H9 (cell line): ENCODE results near the gene PITPNM3. TPM values are rescaled to one million over a fixed set of nuclear protein-coding genes. Genes with fewer than 3 reads are reported as not detected.

ENCODE experiments used
- DNase-seq: peaks from one replicate; pipeline ENCODE4 v3.0.0-alpha.2; 2017
- H2AFZ ChIP-seq: one replicate; pipeline ENCODE4 v1.6.1; 2013; ENCODE audit warnings: mild to moderate bottlenecking, low read length, control low read depth, moderate library complexity
- H2AK5ac ChIP-seq: 2 replicates; pipeline ENCODE4 v1.6.1; 2013; ENCODE audit warnings: low read length, control low read depth, mixed read lengths; ENCODE audit not compliant: insufficient read length
- H2BK120ac ChIP-seq: one replicate; pipeline ENCODE4 v1.6.1; 2013; ENCODE audit warnings: low read depth, mild to moderate bottlenecking, low read length, control low read depth, inconsistent platforms; ENCODE audit not compliant: poor library complexity, severe bottlenecking
- H2BK12ac ChIP-seq: 2 replicates; pipeline ENCODE4 v1.6.1; 2013; ENCODE audit warnings: low read length, control low read depth, mixed read lengths, low read depth; ENCODE audit not compliant: insufficient read length
- H2BK15ac ChIP-seq: 2 replicates; pipeline ENCODE4 v1.6.1; 2013; ENCODE audit warnings: low read depth, low read length, control low read depth
- H2BK20ac ChIP-seq: one replicate; pipeline ENCODE4 v1.6.1; 2013; ENCODE audit warnings: low read depth, mild to moderate bottlenecking, low read length, control low read depth, inconsistent platforms; ENCODE audit not compliant: poor library complexity, severe bottlenecking
- H2BK5ac ChIP-seq: 2 replicates; pipeline ENCODE4 v1.6.1; 2013; ENCODE audit warnings: low read length, control low read depth, mixed read lengths; ENCODE audit not compliant: insufficient read length
- H3K14ac ChIP-seq: 2 replicates; pipeline ENCODE4 v1.6.1; 2013; ENCODE audit warnings: low read length, control low read depth; ENCODE audit not compliant: insufficient read depth
- H3K18ac ChIP-seq: 2 replicates; pipeline ENCODE4 v1.6.1; 2013; ENCODE audit warnings: low read depth, mild to moderate bottlenecking, mixed read lengths, low read length, control low read depth; ENCODE audit not compliant: insufficient read length
- H3K23ac ChIP-seq: 2 replicates; pipeline ENCODE4 v1.6.1; 2013; ENCODE audit warnings: low read length, control low read depth, mixed read lengths, low read depth; ENCODE audit not compliant: insufficient read length
- H3K23me2 ChIP-seq: 2 replicates; pipeline ENCODE4 v1.6.1; 2013; ENCODE audit warnings: low read depth, mild to moderate bottlenecking, mixed read lengths, low read length, control low read depth; ENCODE audit not compliant: insufficient read length, poor library complexity, severe bottlenecking
- H3K27ac ChIP-seq: 2 replicates; pipeline ENCODE4 v1.5.1; 2013; ENCODE audit warnings: low read length, control low read depth, mixed read lengths, low read depth; ENCODE audit not compliant: insufficient read length
- H3K27me3 ChIP-seq: 2 replicates; pipeline ENCODE4 v1.6.1; 2013; ENCODE audit warnings: low read length, control low read depth, inconsistent platforms; ENCODE audit not compliant: insufficient read depth
- H3K4ac ChIP-seq: 2 replicates; pipeline ENCODE4 v1.6.1; 2013; ENCODE audit warnings: low read depth, mild to moderate bottlenecking, control low read depth, inconsistent platforms, low read length, moderate library complexity
- H3K4me1 ChIP-seq: 2 replicates; pipeline ENCODE4 v1.6.1; 2013; ENCODE audit warnings: low read length, control low read depth, inconsistent platforms; ENCODE audit not compliant: insufficient read depth
- H3K4me2 ChIP-seq: 2 replicates; pipeline ENCODE4 v1.6.1; 2013; ENCODE audit warnings: low read length, control low read depth, mixed read lengths; ENCODE audit not compliant: insufficient read length, insufficient read depth
- H3K56ac ChIP-seq: 2 replicates; pipeline ENCODE4 v1.6.1; 2013; ENCODE audit warnings: low read depth, mild to moderate bottlenecking, mixed read lengths, low read length, control low read depth; ENCODE audit not compliant: insufficient read length
- H3K79me1 ChIP-seq: 2 replicates; pipeline ENCODE4 v1.6.1; 2013; ENCODE audit warnings: low read depth, mild to moderate bottlenecking, moderate library complexity, low read length, control low read depth, inconsistent platforms; ENCODE audit not compliant: insufficient read depth, poor library complexity, severe bottlenecking
- H3K79me2 ChIP-seq: 2 replicates; pipeline ENCODE4 v1.6.1; 2013; ENCODE audit warnings: low read length, control low read depth, inconsistent platforms; ENCODE audit not compliant: insufficient read depth
- H3K9ac ChIP-seq: 2 replicates; pipeline ENCODE4 v1.6.1; 2013; ENCODE audit warnings: low read length, control low read depth, mixed read lengths; ENCODE audit not compliant: insufficient read length; ENCODE audit errors: extremely low read depth
- H3K9me3 ChIP-seq: one replicate; pipeline ENCODE4 v1.6.1; 2013; ENCODE audit warnings: low read depth, low read length, inconsistent platforms; ENCODE audit not compliant: control insufficient read depth
- H3T11ph ChIP-seq: one replicate; pipeline ENCODE4 v1.6.1; 2013; ENCODE audit warnings: mild to moderate bottlenecking, low read length, control low read depth, inconsistent platforms
- H4K20me1 ChIP-seq: one replicate; pipeline ENCODE4 v1.6.1; 2013; ENCODE audit not compliant: control insufficient read depth, insufficient read length, insufficient read depth
- H4K5ac ChIP-seq: 2 replicates; pipeline ENCODE4 v1.6.1; 2013; ENCODE audit warnings: low read depth, mild to moderate bottlenecking, mixed read lengths, low read length, control low read depth; ENCODE audit not compliant: insufficient read length
- H4K8ac ChIP-seq: replicated peaks from 2 replicates; pipeline ENCODE4 v1.6.1; 2013; ENCODE audit warnings: low read length, control low read depth, mixed read lengths, low read depth; ENCODE audit not compliant: insufficient read length
- H4K91ac ChIP-seq: 2 replicates; pipeline ENCODE4 v1.6.1; 2013; ENCODE audit warnings: low read depth, mild to moderate bottlenecking, moderate library complexity, mixed read lengths, low read length, control low read depth; ENCODE audit not compliant: insufficient read length
- H3K27ac Mint-ChIP-seq, 3 experiments: 2 replicates in 2 of 3; 3 replicates in 1 of 3; pipeline ENCODE4 v1.8.0; 2020 to 2021; ENCODE audit warnings: mixed read lengths in 3 of 3, mild to moderate bottlenecking in 1 of 3, moderate library complexity in 1 of 3
- H3K27me3 Mint-ChIP-seq: 2 replicates; pipeline ENCODE4 v1.8.0; 2021; ENCODE audit warnings: low read depth, mild to moderate bottlenecking, moderate library complexity, mixed read lengths
- H3K36me3 Mint-ChIP-seq, 3 experiments: 2 replicates in 2 of 3; 3 replicates in 1 of 3; pipeline ENCODE4 v1.8.0; 2020 to 2021; ENCODE audit warnings: low read depth in 3 of 3, mixed read lengths in 3 of 3; ENCODE audit not compliant: insufficient read depth in 1 of 3
- H3K4me1 Mint-ChIP-seq, 2 experiments: 2 replicates each; pipeline ENCODE4 v1.8.0; 2020; ENCODE audit warnings: mixed read lengths in 2 of 2
- H3K4me3 Mint-ChIP-seq, 2 experiments: 2 replicates in 1 of 2; 3 replicates in 1 of 2; pipeline ENCODE4 v1.8.0; 2020 to 2021; ENCODE audit warnings: mild to moderate bottlenecking in 2 of 2, mixed read lengths in 2 of 2, moderate library complexity in 1 of 2
- H3K9me3 Mint-ChIP-seq, 2 experiments: 2 replicates in 1 of 2; 3 replicates in 1 of 2; pipeline ENCODE4 v1.8.0; 2020; ENCODE audit warnings: mild to moderate bottlenecking in 2 of 2, mixed read lengths in 2 of 2, moderate library complexity in 1 of 2
- CTCF ChIP-seq: fragments of 200-600 bp; sonication (generic); conservative IDR thresholded peaks from 3 replicates; pipeline ENCODE4 v1.8.0; 2021; ENCODE audit warnings: antibody characterized with exemption, mild to moderate bottlenecking
- WGBS: extraction: QIAGEN DNeasy Blood & Tissue Kit; methylation state at CpG from one replicate; pipeline ENCODE4 v1.1.7; 2013; ENCODE audit warnings: missing lambda C conversion rate, low lambda C conversion rate, mixed read lengths; ENCODE audit not compliant: insufficient read length; ENCODE audit errors: extremely low coverage; 5-methylcytosine and 5-hydroxymethylcytosine counted together
- total RNA-seq: library from RNA; stranded (reverse); gene quantifications from 2 replicates; pipeline ENCODE4 v1.2.1, GENCODE V29; 2021

Gene PITPNM3
- total RNA-seq, 1 experiment from 2014 or later: 3.4 TPM

GRCh38 chr17:6461792-6462524 lies 94.4 kb downstream of the PITPNM3 start:
- H3K27ac Mint-ChIP-seq: peak overlapping the region in 2 of 3 experiments; percentile 41 to 46; a peak in 2 of 7 replicates

More at GRCh38 chr17:6461792-6462524, 94.4 kb downstream of the PITPNM3 start:
- Mint-ChIP-seq H3K4me1 (peaks cover 28 to 38% of the 10 kb centered on the region in 2 experiments), H3K9me3 (peaks cover 0 to 3% of the 10 kb centered on the region in 2 experiments; a peak in 1 of 5 replicates), H3K4me3 (peak overlapping the region; percentile 6 to 19; a peak in 2 of 5 replicates), H3K36me3 (no peaks in the 10 kb centered on the region; a peak in 1 of 7 replicates), H3K27me3 (peaks cover 3% of the 10 kb centered on the region)
- no peak overlapping the region for H2AFZ ChIP-seq
- no peak overlapping the region for H4K91ac ChIP-seq
- no peaks in the 10 kb centered on the region for H3K79me1 ChIP-seq
- H2AK5ac ChIP-seq: no peak overlapping the region
- no peak overlapping the region for H3K56ac ChIP-seq
- H2BK20ac ChIP-seq: no peak overlapping the region
- H3K4ac ChIP-seq: no peak overlapping the region
- peak; percentile 81 for DNase-seq
- no peak overlapping the region for H3K9ac ChIP-seq
- H3K4me1 ChIP-seq: peaks cover 8% of the 10 kb centered on the region; the same call in 1 of the 2 replicates
- H3T11ph ChIP-seq: no peak overlapping the region
- TF ChIP-seq CTCF: no peak
- peak overlapping the region; percentile 36 for H3K18ac ChIP-seq
- H3K14ac ChIP-seq: peak overlapping the region; percentile 70; the same call in 1 of the 2 replicates
- no CpG with 5 or more reads among the region's 10 CpGs for WGBS
- no peaks in the 10 kb centered on the region; the same call in 1 of the 2 replicates for H3K27me3 ChIP-seq
- no peaks in the 10 kb centered on the region for H3K23me2 ChIP-seq
- H4K8ac ChIP-seq: no peak overlapping the region
- no peak overlapping the region for H2BK15ac ChIP-seq
- no peak overlapping the region for H3K4me2 ChIP-seq
- no peaks in the 10 kb centered on the region for H4K20me1 ChIP-seq
- H3K27ac ChIP-seq: no peak overlapping the region
- H2BK12ac ChIP-seq: no peak overlapping the region
- H3K79me2 ChIP-seq: no peaks in the 10 kb centered on the region
- H2BK5ac ChIP-seq: no peak overlapping the region
- H2BK120ac ChIP-seq: no peak overlapping the region
- H4K5ac ChIP-seq: no peak overlapping the region
- no peak overlapping the region for H3K23ac ChIP-seq
- H3K9me3 ChIP-seq: no peaks in the 10 kb centered on the region
